Activated CD4-positive, alpha-beta T cell treated with anti-CD3 and anti-CD28 coated beads, Interleukin-2, amount 50 U/mL, for 16 hours (primary cell): ENCODE measurements around the gene AGBL4.

ENCODE experiments used
- DNase-seq: peaks from one replicate; pipeline ENCODE4 v3.0.0-alpha.2; 2020

Gene AGBL4

DNA sequence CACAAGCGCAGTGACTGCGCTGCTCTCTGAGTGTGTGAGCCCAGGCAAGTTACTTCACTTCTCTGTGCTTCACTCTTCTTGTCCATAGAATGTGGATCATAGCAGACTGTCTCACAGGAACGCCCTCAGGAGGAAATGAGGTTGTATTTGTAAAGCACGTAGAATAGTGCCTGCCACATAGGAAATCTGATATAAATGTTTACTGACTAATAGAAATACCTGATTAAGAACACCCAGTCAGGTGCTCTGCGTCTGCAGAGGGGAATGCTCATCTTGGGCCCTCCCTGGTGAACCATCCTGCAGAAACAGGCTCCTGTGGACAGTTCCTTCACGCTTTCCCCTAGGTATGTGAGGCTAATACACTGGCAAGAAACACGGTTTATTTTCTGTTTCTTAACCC, 1347.4 kb downstream of the AGBL4 start:
- DNase-seq: no peak

DNA sequence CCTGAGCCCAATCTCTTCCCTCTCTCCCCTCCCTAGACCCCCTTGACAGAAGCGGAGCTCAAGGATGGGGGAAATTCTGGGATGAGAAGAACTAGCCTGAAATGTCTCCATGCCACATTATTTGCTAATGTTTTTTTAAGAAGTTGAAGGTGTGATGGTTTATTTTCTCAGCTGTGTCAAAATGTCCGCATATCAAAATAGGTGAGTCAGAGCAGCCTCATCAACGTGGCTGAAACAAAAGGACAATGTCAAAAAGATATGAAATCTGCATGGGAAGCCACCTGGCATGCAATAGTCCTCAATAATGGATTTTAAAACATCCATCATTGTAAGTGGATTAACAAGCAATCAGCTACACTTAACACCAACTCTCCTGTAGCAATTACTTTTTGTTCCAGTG, 1348.5 kb downstream of the AGBL4 start:
- no peak for DNase-seq

DNA sequence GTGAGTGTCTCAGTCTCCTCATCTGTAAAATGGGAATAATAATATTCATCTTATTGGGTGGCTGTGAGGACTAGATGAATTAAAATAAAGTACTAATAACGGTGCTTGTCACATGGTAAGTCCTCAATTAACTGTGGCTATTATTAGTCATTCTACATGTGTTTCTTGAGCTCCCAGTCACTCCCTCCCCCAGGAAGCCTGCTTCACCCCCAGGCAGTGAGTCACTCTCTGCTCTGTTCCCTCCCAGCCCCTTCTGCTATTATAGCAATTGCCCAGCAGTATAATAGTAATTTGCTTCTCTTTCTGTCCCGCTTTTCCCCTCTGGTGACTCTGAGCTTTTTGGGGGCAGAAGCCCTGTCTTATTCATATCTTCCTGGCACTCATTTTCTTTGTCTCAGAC, 1349.1 kb downstream of the AGBL4 start:
- DNase-seq: no peak

DNA sequence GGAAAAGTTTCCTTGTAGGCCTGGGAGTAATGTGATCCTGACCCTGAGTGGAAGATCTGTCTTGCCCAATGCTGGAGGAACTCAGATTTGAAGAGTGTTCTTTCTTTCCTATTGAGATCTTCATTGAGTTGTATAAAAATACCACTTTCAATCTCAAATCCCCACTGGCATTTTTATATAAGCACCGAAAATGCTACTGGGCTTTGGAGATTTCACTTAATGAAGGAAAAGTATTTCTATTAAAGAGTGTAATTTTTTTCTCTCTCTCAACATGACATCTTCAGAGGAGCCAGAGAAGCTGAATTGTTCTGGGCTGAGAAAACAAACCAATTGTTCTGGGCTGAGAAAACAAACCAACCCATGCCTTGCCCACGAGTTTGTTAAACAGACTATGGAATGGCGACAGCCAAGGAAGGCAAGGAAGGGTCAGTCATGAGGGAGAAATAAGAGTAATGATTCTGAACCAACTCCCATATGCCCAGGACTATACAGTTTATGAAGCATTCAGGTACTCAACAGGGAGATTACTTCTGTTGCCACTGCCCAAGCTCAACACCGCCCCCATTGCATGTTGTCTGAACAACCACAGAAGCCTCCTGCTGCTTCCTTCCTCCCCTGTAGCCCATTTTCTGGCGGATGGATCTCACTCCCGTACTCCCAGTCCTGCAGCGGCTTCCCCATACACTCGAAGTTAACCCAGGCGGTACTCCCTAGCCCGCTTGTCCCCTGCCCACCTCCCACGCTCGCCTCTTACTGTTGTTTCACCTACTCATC, 1350.2 kb downstream of the AGBL4 start:
- DNase-seq: no peak

DNA sequence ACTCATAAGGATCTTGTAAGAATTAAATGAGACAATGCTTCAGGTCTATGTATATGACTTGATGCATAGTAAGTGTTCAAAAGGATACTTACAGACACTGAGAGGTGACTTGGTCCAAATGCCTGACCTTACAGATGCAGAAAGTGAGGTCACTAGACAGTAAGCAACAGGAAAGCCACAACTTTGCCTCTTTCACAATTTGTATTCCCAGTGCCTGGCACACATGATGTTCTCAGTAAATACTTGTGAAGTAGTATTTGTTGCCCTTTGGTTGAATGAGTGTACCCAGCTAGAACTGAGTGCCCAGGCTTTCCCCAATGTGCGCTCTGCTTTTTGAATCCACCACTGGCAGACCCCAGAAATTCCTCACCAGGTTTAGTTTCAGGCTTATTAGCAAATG, 1352.2 kb downstream of the AGBL4 start:
- no peak for DNase-seq

DNA sequence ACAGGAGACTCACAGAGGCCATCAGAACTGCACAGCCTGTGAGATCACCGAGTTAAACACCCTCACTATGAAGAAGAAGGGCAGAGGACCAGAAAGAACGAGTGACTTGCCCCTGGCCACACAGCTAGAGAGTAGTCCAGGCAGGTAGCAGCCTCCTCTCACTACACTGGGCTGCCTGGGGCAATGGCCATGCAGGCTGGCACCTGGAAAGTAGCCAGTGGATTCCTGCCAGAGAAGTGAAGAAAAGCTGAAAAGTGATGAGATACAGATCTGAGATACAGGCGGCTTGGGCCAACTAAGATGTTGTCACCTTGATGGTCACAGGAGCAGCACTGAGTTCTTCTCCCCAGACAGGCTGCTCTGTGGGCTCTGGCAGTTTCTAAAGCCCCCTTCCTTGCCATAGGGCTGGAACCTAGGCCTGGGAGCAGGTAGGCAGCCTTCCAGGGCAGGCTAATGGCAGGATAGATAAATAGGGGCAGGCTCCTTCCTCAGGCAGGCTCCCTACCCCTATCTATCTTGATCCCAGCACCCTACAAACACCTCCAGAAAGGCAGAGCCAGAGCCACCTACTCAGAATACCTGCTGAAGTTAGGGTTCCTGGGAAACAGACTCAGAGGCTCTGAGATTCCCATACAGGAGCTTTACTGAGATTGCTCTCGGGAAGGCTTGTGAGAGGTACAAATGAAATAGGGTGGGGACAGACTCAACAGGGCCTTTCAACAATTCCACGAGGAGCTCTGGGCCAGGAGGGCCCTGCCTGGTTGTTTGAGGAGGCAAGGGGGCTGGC, 1353.3 kb downstream of the AGBL4 start:
- no peak for DNase-seq

DNA sequence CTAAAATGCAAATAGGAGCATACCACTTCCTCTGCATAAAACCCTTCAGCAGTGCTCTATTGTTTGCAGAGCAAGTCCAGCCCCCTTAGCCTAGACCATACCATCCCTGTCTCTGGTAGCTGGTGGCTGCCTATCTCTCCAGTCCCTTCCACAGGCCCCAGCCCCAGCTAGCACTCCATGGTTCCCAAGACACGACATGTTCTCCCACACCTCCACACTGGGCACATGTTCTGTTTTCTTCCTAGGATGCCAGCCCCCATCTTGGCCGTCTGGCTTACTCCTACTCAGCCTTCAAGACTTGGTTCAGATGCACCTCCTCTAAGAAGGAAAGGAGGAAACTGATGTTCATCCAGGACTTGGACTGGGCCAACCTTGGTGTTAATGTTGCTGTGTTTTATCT, 1355.4 kb downstream of the AGBL4 start:
- no peak for DNase-seq

DNA sequence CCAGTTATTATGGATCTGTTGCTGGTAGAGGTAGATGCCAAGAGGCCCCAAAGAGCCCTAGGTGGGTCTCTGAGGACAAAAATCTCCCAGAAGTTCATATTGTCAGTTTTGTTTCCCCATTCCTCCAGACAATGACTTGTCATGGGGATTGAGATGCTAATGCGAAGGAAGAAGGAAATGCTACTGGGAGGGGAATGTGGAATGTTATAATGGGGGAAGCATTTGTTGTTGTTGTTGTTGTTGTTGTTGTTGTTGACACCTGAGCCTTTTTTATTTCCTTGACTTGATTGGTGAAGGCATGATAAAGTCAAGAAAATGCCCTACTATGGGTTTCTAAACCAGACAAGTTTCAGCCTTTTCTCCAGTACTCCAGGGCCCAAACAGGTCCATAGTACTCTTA, 1356.0 kb downstream of the AGBL4 start:
- no peak for DNase-seq

DNA sequence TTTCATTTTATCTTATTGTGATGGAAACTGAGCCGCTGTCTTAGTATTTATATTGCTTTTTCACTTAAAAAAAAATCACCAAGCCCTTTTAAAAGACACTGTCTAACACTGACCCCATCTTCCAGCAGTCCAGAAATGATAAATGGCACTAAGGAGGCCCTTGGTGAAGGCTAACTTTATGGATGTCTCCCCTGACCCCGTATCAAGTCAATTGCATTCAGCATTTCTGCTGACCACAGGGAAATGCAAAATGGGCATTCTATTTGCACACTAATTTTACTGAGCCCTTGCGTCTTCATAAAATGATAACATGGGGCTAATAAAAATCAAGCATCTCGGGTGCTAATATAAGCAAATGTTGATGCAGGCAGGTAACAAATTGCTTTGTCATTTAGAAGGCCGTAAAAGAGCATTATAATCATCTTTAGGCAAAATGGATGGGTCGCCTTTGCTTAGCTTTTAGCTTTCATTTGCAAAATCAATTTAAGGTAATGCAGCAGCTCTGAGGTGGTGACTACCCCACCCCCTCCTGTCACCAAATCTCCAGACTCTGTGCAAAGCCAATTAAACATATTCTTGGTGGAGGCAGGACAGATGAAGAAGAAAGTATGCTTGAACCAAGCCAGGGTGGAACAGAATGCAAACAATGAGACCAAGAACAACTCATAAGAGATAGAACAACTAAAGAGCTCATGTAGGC, 1357.9 kb downstream of the AGBL4 start:
- no peak for DNase-seq

DNA sequence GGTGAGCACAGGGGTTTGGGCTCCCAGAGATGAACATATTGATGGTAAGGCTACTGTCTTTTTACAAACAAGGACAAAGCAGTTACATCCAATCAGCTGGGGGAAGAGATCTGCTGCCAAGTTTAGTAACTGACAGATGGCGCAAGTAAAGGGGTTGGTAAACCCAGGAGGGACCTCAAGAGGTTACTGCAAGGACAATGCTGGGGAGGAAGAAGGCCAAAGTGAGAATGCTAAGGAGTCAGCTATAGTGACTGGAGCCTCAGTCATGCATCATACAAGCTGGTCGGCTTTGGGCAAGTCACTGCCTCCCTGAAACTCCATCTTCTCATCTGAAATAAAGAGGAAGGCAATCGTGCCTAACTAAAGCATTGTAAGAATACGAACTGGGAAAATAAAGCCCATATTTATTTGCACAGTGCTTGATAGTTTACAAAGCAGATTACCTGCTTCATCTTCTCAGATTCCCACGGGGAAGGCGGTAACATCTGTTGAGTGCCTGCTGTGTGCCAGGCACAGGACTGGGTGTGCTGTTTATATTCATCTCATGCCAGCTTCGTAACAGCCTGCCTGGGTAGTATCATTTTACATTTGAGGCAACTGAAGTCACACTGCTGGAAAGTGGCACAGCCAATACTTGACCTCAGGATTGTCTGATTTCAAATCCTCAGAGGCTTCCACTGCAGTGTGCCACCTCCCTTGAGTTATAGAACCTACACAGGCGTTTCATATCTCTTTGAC, 1361.9 kb downstream of the AGBL4 start:
- no peak for DNase-seq

DNA sequence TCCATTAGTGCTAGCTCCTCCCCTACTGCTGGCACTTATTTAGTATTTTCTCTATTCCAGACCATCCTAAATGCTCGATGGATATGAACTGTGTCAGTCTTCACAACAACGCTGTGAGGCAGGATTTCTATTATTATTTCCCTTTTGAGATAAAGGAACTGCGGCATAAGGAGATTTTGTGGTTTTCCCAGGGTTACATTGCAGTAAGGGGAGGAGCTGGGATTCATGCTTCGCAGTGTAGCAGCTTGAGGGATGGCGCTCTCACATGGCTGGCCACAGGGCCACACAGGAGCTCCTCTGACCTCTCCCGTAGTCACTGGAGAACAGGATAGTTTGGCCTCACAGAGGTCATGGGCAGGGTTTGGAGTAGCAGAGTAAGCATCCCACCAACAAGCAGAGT, 1364.0 kb downstream of the AGBL4 start:
- DNase-seq: no peak

DNA sequence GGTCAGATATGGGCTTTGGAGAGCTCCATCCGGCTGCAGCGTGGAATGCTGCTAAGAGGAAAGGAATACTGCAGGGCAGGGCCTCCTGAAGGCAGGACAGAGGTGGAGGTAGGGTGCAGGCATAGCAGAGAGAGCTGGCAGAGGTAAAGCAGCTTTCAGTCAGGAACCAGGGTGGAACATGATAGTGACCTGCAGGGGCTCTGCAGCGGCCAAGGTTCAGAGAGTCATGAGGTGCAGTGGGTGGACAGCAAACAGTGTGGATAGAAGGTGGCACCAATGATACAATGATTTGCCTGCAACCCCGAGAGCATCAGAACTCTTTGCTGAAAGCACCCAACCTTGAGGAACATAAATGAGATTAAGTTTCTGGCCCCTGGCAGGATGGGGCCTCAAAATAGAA, 1366.3 kb downstream of the AGBL4 start:
- no peak for DNase-seq

DNA sequence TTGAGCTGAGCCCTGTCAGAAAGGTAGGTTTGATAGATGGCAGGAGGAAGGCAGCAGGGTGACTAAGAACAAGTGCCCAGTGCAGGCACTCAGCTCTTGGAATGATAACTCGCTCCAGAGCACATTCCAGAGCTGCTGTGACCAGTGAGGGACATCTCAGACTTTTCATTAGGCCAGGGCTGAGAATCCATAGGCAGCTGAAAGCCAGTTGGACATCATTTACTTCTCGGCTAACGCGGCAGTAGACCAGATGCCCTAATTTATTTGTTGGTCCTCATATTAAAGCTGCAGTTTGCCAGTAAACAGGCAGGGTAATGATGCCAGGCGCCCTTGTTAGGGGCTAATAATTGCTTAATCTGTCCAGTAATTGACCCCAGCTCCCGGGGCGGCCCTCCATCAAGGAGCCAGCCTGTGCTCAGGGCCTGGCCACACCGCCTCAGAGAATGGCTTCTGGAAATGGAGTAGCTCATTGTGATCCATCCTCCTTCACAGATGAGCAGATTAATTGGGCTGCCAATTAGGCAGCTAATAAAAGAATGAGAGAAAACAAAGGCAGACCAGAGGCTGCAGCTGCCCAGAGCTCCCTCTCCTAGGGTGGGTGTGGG, 1369.0 kb downstream of the AGBL4 start:
- no peak for DNase-seq

DNA sequence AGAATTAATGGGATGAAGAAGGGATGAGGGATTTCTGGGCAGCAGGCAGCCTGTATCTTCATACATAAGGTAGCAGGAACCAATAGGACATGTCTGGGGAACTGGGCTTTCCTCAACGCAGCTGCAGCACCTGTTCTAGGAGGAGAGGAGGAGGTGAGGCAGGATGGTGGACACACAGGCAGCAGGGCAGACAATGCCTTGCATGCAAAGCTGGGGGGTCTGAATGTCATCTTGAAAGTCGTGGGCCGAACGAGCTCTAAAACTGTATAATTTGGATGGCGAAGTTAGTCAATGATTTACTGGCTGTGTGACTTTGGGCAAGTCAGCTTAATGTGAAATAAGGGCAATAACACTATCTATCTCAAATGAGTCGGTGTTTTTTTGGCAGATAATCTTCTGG, 1371.4 kb downstream of the AGBL4 start:
- DNase-seq: no peak

DNA sequence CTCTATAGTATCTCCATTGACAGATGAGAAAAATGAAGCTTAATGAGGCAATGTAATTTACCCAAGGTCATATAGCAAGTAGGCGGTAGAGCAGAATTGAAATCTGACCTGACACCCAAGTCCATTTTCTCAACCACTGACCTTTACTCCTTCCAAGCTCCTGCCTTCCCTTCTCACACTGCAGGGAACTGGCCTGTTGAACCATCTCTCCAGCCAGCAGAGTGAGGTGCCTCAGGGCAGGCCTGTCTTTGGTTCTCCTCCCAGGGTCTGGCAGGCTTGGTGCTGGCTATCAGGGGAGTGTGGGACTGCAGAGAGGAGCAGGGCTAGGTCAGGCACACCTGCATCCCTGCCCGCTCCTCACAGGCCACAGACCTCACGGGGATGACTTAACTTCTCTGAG, 1373.9 kb downstream of the AGBL4 start:
- no peak for DNase-seq

DNA sequence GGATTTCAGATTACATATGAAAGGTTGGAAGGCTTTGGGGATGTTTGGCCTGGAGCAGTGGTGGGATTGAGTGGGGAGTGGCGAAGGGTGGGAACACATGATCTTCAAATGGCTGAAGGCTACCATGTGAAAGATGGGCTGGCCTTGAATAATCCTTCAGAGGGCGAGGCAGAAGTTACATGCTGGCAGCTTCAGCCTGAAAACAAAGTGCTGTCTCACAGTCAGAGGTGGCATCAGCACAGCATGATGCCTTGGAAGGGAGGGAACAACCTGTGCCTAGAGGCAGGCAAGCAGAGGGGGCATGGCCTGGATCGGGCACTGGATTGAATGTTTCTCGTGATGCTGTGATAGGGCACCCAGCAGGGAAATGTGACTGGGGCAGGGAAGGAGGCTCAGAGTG, 1377.9 kb downstream of the AGBL4 start:
- no peak for DNase-seq

DNA sequence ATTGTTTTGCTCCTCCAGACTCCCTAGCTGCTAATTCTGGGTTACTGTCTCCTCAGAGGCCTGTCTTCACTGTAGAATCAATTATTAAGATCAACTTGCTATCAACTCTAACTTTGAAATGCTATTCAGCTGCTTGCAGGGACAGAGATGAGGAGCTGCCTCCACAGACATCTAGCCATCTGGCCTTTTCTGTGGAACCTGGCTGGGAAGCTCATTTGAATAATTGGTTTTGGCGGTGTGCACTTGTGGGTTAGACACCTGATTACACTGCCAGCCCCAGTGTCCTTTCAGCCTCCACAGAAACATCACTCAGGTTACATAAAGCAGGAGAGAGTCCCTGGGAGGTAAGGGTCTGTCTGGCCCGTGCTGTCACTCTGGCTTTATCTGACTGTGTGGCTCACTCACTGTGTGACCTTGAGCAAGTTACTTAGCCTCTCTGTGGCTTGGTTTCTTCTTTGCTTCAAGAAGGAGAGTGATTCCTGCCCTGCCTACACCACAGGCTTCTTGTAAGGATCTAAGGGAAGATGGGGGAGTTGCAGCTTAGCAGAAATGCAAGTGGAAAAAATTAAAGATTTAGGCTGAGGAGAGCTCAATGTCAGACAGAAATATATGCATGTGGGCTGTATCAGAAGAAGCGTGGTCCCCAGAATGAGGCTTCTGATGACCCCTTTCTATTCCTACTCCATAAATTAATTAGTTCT, 1378.7 kb downstream of the AGBL4 start:
- DNase-seq: no peak

DNA sequence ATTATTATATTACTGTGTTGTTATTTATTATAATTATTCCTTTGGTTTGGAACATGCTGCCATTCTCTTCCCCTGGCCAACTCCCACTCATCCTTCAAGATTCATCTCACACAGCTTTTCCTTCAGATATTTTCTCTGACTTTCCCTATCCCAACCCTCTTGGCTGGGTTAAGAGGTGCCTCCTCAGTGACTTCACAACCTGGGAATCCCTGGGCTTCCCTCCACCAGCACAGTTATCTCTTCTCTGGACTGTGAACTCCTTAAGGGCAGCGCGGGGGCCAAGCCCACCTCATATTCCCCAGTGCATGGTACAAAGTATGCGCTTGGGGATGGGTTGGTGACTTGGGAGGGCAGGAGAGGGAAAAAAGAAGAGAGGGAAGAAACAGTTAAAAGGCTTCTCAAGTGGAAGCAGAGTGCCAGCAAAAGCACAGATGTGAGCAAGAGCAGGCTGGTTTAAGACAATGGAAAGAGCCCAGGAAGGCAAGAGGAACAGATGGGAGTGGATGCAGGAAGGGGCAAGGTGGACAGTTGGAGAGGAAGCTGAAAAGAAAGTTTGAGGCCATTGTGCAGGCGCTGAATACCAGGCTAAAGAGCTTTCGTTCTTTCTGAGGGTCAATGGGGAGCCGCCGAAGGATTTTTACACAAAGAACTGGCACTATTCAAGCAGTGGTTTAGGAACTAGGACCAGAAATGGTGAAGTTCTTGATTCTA, 1379.4 kb downstream of the AGBL4 start:
- no peak for DNase-seq

DNA sequence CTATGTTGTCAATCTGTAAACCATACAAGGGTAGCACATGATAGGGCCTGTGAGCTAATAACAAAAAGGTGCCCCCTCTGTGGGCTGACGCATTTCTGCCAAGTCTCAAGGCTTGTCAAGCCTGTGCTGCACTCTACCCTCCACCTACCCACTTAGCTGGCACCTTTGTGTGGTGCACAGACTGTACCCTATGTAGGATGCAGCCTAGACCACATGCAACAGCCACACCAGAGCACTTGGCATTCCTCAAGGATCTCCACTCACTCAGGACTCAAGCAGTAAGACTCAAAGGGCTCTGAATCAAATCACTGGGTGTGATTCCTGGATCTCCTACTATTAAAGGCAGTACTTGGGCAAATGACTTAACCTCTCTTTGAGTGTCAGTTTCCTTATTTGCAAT, 1380.6 kb downstream of the AGBL4 start:
- no peak for DNase-seq

DNA sequence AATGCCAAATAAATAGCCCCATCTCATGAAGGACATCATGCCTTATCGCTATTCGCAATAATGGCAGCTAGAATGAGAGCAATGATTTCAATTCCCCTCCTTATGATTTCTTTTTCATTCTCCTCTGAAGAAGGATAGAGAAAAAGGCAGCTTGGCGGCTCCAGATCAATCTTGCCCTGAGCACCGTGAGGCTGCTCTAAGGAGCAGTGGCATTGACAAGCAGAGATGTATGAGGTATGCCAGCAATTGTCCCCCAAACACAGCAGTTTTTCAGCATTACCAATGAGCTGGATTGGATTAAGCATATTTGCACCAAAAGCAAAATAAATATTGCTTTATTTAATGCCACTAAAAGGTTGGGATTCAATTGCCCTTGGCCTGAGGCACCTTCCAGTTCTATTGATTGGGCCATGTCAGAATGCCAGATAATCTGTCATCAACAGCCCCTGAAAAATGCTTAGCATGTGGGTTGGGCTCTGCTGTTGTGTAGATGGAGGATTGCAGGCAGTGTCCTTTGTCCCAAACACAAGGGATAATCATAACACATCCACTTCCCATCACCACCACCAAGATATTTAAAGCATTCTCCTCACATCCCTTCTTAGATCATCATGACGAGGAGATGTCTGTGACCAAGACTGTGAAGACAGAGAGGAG, 1382.8 kb downstream of the AGBL4 start:
- no peak for DNase-seq

DNA sequence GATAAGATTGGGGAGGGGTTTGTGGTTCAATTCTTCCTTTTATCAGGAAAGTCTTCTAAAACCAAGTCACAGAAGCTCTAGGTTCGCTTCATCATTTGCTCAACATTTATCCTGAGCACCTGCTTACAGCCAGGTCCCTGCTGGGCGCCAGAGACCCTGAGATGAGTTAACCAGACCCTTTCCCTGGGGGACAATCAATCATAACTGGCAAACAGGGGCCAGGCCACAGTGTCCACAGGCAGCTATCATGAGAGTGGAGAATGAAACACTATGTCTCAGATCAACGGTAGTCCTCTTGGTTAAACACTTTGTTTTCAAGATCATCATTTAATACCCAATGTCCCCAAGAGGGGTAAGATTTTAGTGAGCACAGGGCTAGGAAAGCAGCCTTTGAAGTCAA, 1393.9 kb downstream of the AGBL4 start:
- DNase-seq: no peak
